GM23248 (cell line): Measurements from ENCODE around the gene ALOXE3. TPM values are rescaled to one million over a fixed set of nuclear protein-coding genes. Genes with fewer than 3 reads are reported as not detected.

Source experiments
- DNase-seq: peaks from one replicate; pipeline ENCODE4 v3.0.0-alpha.2; 2015
- H2AFZ ChIP-seq: fragments of 200-600 bp; sonication (generic); 2 replicates; pipeline ENCODE4 v1.6.1; 2016; ENCODE audit warnings: antibody characterized with exemption
- H3F3A ChIP-seq: fragments of 200-600 bp; sonication (generic); 2 replicates; pipeline ENCODE4 v1.6.1; 2016; ENCODE audit warnings: mild to moderate bottlenecking, antibody characterized with exemption, mixed run types; ENCODE audit not compliant: insufficient read depth
- H3K27ac ChIP-seq: fragments of 200-600 bp; sonication (generic); 2 replicates; pipeline ENCODE4 v1.5.1; 2016; ENCODE audit warnings: mild to moderate bottlenecking
- H3K27me3 ChIP-seq: fragments of 200-600 bp; sonication (generic); replicated peaks from 2 replicates; pipeline ENCODE4 v1.6.1; 2016; ENCODE audit warnings: mild to moderate bottlenecking; ENCODE audit not compliant: insufficient read depth
- H3K36me3 ChIP-seq: fragments of 200-600 bp; sonication (generic); 2 replicates; pipeline ENCODE4 v1.6.1; 2016; ENCODE audit warnings: low read depth, mild to moderate bottlenecking
- H3K4me1 ChIP-seq: fragments of 200-600 bp; sonication (generic); 2 replicates; pipeline ENCODE4 v1.6.1; 2016; ENCODE audit warnings: mild to moderate bottlenecking; ENCODE audit not compliant: insufficient read depth
- H3K4me2 ChIP-seq: fragments of 200-600 bp; sonication (generic); one replicate; pipeline ENCODE4 v1.6.1; 2016; ENCODE audit warnings: mild to moderate bottlenecking; ENCODE audit not compliant: unreplicated experiment
- H3K4me3 ChIP-seq: fragments of 200-600 bp; sonication (generic); 2 replicates; pipeline ENCODE4 v1.5.1; 2016; ENCODE audit warnings: mild to moderate bottlenecking
- H3K79me2 ChIP-seq: fragments of 200-600 bp; sonication (generic); 2 replicates; pipeline ENCODE4 v1.6.1; 2016; ENCODE audit warnings: mild to moderate bottlenecking; ENCODE audit not compliant: insufficient read depth
- H3K9ac ChIP-seq: fragments of 200-600 bp; sonication (generic); 2 replicates; pipeline ENCODE4 v1.6.1; 2016; ENCODE audit warnings: mild to moderate bottlenecking
- H3K9me2 ChIP-seq: fragments of 200-600 bp; sonication (generic); 2 replicates; pipeline ENCODE4 v1.6.1; 2016; ENCODE audit warnings: mixed run types, mild to moderate bottlenecking, moderate library complexity; ENCODE audit not compliant: insufficient read depth
- H3K9me3 ChIP-seq: fragments of 200-600 bp; sonication (generic); one replicate; pipeline ENCODE4 v1.6.1; 2017; ENCODE audit warnings: low read depth
- H4K20me1 ChIP-seq: fragments of 200-600 bp; sonication (generic); 2 replicates; pipeline ENCODE4 v1.6.0; 2016; ENCODE audit not compliant: insufficient read depth
- EZH2 ChIP-seq: fragments of 200-600 bp; sonication (generic); IDR thresholded peaks from 2 replicates; pipeline ENCODE4 v1.6.1; 2018; ENCODE audit warnings: antibody characterized with exemption, mild to moderate bottlenecking; ENCODE audit not compliant: insufficient read depth, poor library complexity, severe bottlenecking
- EZH2phosphoT487 ChIP-seq: fragments of 200-600 bp; sonication (generic); IDR thresholded peaks from 2 replicates; pipeline ENCODE4 v1.6.1; 2018; ENCODE audit warnings: antibody characterized with exemption, moderate library complexity, mild to moderate bottlenecking, low read depth; ENCODE audit not compliant: insufficient read depth
- WGBS, 2 experiments: methylation state at CpG; one replicate each; pipeline ENCODE4 v1.1.6; 2015 to 2017; ENCODE audit warnings: low lambda C conversion rate in 2 of 2, low coverage in 1 of 2; ENCODE audit errors: missing lambda C conversion rate in 2 of 2; 5-methylcytosine and 5-hydroxymethylcytosine counted together
- in situ Hi-C: fragments of 300-500 bp; cut with MboI; formaldehyde crosslinking; loops from 2 replicates; pipeline ENCODE4 v1.15.0; 2020
- polyA plus RNA-seq: library from polyadenylated mRNA; unstranded; fragments of >200 nt; fragmentation: Nextera tagmentation; extraction: Ambion mirVana; gene quantifications from 2 replicates; pipeline ENCODE4 v1.2.1, GENCODE V29; 2016
- total RNA-seq: library from RNA; depleted of rRNA; stranded (reverse); fragments of >200 nt; shearing (Covaris generic); gene quantifications from 2 replicates; pipeline ENCODE4 v1.2.3, GENCODE V29; 2014

Gene ALOXE3
- total and polyA plus RNA-seq, 2 experiments from 2014 or later, result under 0.01 to 0.11 TPM

GRCh38 chr17:8153031-8153451, 34.7 kb upstream of the ALOXE3 start:
- in situ Hi-C loops, result no loop called here
- Histone ChIP-seq H3K4me1 (peaks cover 41% of the 10 kb centered on the region), H3K9me2 (no peaks in the 10 kb centered on the region), H3K9ac (peak overlapping the region; percentile 99), H3K27me3 (no peaks in the 10 kb centered on the region), H3F3A (peaks cover 26% of the 10 kb centered on the region), H3K79me2 (peaks cover 32% of the 10 kb centered on the region), H3K4me2 (peak overlapping the region; percentile 74), H2AFZ (no peak overlapping the region), H4K20me1 (no peaks in the 10 kb centered on the region), H3K36me3 (peaks cover 8% of the 10 kb centered on the region; the same call in 1 of the 2 replicates), H3K27ac (peak overlapping the region; percentile 100), H3K9me3 (no peaks in the 10 kb centered on the region), H3K4me3 (peak overlapping the region; percentile 81; the same call in 1 of the 2 replicates)
- no peak for TF ChIP-seq EZH2
- no peak for TF ChIP-seq EZH2phosphoT487
- 36 to 39% methylated on average over 7 of the region's 7 CpGs for WGBS, 2 experiments
- DNase-seq, result peak; percentile 61

GRCh38 chr17:8152112-8152775, 33.9 kb upstream of the ALOXE3 start, which contains the start of gene PER1:
PER1 (minus strand) TSS chr17:8152404; CDS start chr17:8150706, 1,698 bp downstream.
- in situ Hi-C loops, result no loop called here
- no peak within 1 kb of the TSS for H2AFZ ChIP-seq
- H4K20me1 ChIP-seq, result no peaks in the 10 kb centered on the region

GRCh38 chr17:8151641-8152111, 33.4 kb upstream of the ALOXE3 start:
- Histone ChIP-seq H3K9me3 (no peaks in the 10 kb centered on the region), H3K27me3 (no peaks in the 10 kb centered on the region), H3K27ac (peak overlapping the region; percentile 100), H3K4me2 (peak overlapping the region; percentile 86), H3K9ac (peak overlapping the region; percentile 99), H3K36me3 (peaks cover 9% of the 10 kb centered on the region; the same call in 1 of the 2 replicates), H3K4me3 (peak overlapping the region; percentile 81), H4K20me1 (no peaks in the 10 kb centered on the region), H3K9me2 (no peaks in the 10 kb centered on the region), H3F3A (peaks cover 21% of the 10 kb centered on the region), H3K4me1 (peaks cover 37% of the 10 kb centered on the region), H2AFZ (no peak overlapping the region), H3K79me2 (peaks cover 32% of the 10 kb centered on the region)
- in situ Hi-C loops, result no loop called here
- DNase-seq, result peak; percentile 93
- TF ChIP-seq EZH2phosphoT487, result no peak
- no peak for TF ChIP-seq EZH2
- 1 to 2% methylated on average over 22 of the region's 22 CpGs for WGBS, 2 experiments

More at GRCh38 chr17:8152112-8152775, 33.9 kb upstream of the ALOXE3 start, which contains the start of gene PER1:
- Histone ChIP-seq H3K9ac (peak within 1 kb of the TSS; percentile 99), H3K36me3 (peaks cover 9% of the 10 kb centered on the region; the same call in 1 of the 2 replicates), H3K9me2 (no peaks in the 10 kb centered on the region), H3K9me3 (no peaks in the 10 kb centered on the region), H3F3A (peaks cover 26% of the 10 kb centered on the region), H3K4me3 (peak within 1 kb of the TSS; percentile 81), H3K79me2 (peaks cover 32% of the 10 kb centered on the region), H3K27me3 (no peaks in the 10 kb centered on the region), H3K27ac (peak within 1 kb of the TSS; percentile 100), H3K4me2 (peak within 1 kb of the TSS; percentile 86), H3K4me1 (peaks cover 41% of the 10 kb centered on the region)
- WGBS, 2 experiments, result 2 to 4% methylated on average over 33 to 40 of the region's 42 CpGs
- no peak for TF ChIP-seq EZH2
- no peak for TF ChIP-seq EZH2phosphoT487
- peak; percentile 98 for DNase-seq

- in situ Hi-C loops, result no loop called here
- Histone ChIP-seq H3K36me3 (peaks cover 9% of the 10 kb centered on the region; the same call in 1 of the 2 replicates), H3K4me1 (peaks cover 37% of the 10 kb centered on the region), H2AFZ (no peak overlapping the region), H3K9me3 (no peaks in the 10 kb centered on the region), H4K20me1 (no peaks in the 10 kb centered on the region), H3K4me2 (peak overlapping the region; percentile 86), H3F3A (peaks cover 21% of the 10 kb centered on the region), H3K27me3 (no peaks in the 10 kb centered on the region), H3K27ac (peak overlapping the region; percentile 100), H3K79me2 (peaks cover 32% of the 10 kb centered on the region), H3K9me2 (no peaks in the 10 kb centered on the region), H3K4me3 (peak overlapping the region; percentile 81), H3K9ac (peak overlapping the region; percentile 99)
- DNase-seq, result peak; percentile 93
- TF ChIP-seq EZH2 (no peak), EZH2phosphoT487 (no peak)
- WGBS, 2 experiments, result 1% methylated on average over 36 to 38 of the region's 38 CpGs
Observed at GRCh38 chr17:8151120-8151640, 32.9 kb upstream of the ALOXE3 start.
